HEK293 (cell line): ENCODE data around the gene RPS27.
A peak's percentile ranks its signal among the peaks of the same experiment; 100 is the strongest.

Experiments used
- AEBP2 ChIP-seq: fragments of 450-650 bp; formaldehyde crosslinking; IDR thresholded peaks from 2 replicates; pipeline ENCODE4 v1.5.1; 2016; ENCODE audit warnings: missing biosample characterization, missing genetic modification characterization, borderline replicate concordance
- GFI1B ChIP-seq: fragments of 450-650 bp; formaldehyde crosslinking; IDR thresholded peaks from 2 replicates; pipeline ENCODE4 v1.5.1; 2016; ENCODE audit warnings: missing biosample characterization, missing genetic modification characterization
- PBX3 ChIP-seq: sonication (generic); formaldehyde crosslinking; IDR thresholded peaks from 2 replicates; pipeline ENCODE4 v1.8.1; 2022; ENCODE audit warnings: mild to moderate bottlenecking, moderate library complexity, missing genetic modification reagents
- ZFP37 ChIP-seq: fragments of 450-650 bp; formaldehyde crosslinking; IDR thresholded peaks from 2 replicates; pipeline ENCODE4 v1.5.1; 2016; ENCODE audit warnings: missing biosample characterization, missing genetic modification characterization
- ZNF121 ChIP-seq: fragments of 450-650 bp; formaldehyde crosslinking; IDR thresholded peaks from 2 replicates; pipeline ENCODE4 v1.5.1; 2016; ENCODE audit warnings: missing biosample characterization, missing genetic modification characterization
- ZNF155 ChIP-seq: fragments of 450-650 bp; formaldehyde crosslinking; IDR thresholded peaks from 2 replicates; pipeline ENCODE4 v1.5.1; 2016; ENCODE audit warnings: missing biosample characterization, missing genetic modification characterization
- ZNF19 ChIP-seq: fragments of 450-650 bp; formaldehyde crosslinking; IDR thresholded peaks from 2 replicates; pipeline ENCODE4; 2016; ENCODE audit warnings: missing biosample characterization, missing genetic modification characterization, low read depth
- ZNF274 ChIP-seq, 2 experiments: fragments of 200-500 bp in 1 of 2; fragments of 450-650 bp in 1 of 2; sonication (Bioruptor generic) in 1 of 2; formaldehyde crosslinking in 1 of 2; IDR thresholded peaks; 2 replicates each; pipeline versions ENCODE4 v1.5.1 to v1.6.1; 2014 to 2016; ENCODE audit warnings: borderline replicate concordance in 1 of 2, inconsistent platforms in 1 of 2, low read length in 1 of 2, missing biosample characterization in 1 of 2, missing genetic modification characterization in 1 of 2
- ZNF530 ChIP-seq: fragments of 450-650 bp; formaldehyde crosslinking; IDR thresholded peaks from 2 replicates; pipeline ENCODE4 v1.5.1; 2016; ENCODE audit warnings: low read depth, missing biosample characterization, missing genetic modification characterization
- ZNF777 ChIP-seq: fragments of 450-650 bp; formaldehyde crosslinking; IDR thresholded peaks from 2 replicates; pipeline ENCODE4 v1.5.1; 2017; ENCODE audit warnings: missing biosample characterization, missing genetic modification characterization, borderline replicate concordance
- ZXDB ChIP-seq: fragments of 450-650 bp; formaldehyde crosslinking; IDR thresholded peaks from 2 replicates; pipeline ENCODE4 v1.5.1; 2016; ENCODE audit warnings: missing biosample characterization, missing genetic modification characterization
- TF ChIP-seq, protein P1 (sequence below): fragments of 450-650 bp; formaldehyde crosslinking; IDR thresholded peaks from 2 replicates; pipeline ENCODE4 v1.5.1; 2016; ENCODE audit warnings: missing biosample characterization, missing genetic modification characterization
- TF ChIP-seq, protein P2 (sequence below): fragments of 450-650 bp; formaldehyde crosslinking; IDR thresholded peaks from 2 replicates; pipeline ENCODE4 v1.5.1; 2016; ENCODE audit warnings: missing biosample characterization, missing genetic modification characterization
- TF ChIP-seq, protein P3 (sequence below): fragments of 450-650 bp; formaldehyde crosslinking; conservative IDR thresholded peaks from 2 replicates; pipeline ENCODE4 v1.5.1; 2016; ENCODE audit warnings: low read depth, missing biosample characterization, missing genetic modification characterization

GRCh38 chr1:153962088-153963029 lies 28.2 kb upstream of the RPS27 start:
- TF ChIP-seq, protein P1, sequence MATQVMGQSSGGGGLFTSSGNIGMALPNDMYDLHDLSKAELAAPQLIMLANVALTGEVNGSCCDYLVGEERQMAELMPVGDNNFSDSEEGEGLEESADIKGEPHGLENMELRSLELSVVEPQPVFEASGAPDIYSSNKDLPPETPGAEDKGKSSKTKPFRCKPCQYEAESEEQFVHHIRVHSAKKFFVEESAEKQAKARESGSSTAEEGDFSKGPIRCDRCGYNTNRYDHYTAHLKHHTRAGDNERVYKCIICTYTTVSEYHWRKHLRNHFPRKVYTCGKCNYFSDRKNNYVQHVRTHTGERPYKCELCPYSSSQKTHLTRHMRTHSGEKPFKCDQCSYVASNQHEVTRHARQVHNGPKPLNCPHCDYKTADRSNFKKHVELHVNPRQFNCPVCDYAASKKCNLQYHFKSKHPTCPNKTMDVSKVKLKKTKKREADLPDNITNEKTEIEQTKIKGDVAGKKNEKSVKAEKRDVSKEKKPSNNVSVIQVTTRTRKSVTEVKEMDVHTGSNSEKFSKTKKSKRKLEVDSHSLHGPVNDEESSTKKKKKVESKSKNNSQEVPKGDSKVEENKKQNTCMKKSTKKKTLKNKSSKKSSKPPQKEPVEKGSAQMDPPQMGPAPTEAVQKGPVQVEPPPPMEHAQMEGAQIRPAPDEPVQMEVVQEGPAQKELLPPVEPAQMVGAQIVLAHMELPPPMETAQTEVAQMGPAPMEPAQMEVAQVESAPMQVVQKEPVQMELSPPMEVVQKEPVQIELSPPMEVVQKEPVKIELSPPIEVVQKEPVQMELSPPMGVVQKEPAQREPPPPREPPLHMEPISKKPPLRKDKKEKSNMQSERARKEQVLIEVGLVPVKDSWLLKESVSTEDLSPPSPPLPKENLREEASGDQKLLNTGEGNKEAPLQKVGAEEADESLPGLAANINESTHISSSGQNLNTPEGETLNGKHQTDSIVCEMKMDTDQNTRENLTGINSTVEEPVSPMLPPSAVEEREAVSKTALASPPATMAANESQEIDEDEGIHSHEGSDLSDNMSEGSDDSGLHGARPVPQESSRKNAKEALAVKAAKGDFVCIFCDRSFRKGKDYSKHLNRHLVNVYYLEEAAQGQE, result no peak
- TF ChIP-seq GFI1B (tag by site-specific recombination), result no peak
- TF ChIP-seq, protein P2, sequence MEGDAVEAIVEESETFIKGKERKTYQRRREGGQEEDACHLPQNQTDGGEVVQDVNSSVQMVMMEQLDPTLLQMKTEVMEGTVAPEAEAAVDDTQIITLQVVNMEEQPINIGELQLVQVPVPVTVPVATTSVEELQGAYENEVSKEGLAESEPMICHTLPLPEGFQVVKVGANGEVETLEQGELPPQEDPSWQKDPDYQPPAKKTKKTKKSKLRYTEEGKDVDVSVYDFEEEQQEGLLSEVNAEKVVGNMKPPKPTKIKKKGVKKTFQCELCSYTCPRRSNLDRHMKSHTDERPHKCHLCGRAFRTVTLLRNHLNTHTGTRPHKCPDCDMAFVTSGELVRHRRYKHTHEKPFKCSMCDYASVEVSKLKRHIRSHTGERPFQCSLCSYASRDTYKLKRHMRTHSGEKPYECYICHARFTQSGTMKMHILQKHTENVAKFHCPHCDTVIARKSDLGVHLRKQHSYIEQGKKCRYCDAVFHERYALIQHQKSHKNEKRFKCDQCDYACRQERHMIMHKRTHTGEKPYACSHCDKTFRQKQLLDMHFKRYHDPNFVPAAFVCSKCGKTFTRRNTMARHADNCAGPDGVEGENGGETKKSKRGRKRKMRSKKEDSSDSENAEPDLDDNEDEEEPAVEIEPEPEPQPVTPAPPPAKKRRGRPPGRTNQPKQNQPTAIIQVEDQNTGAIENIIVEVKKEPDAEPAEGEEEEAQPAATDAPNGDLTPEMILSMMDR, result 0 out of 2 replicates have a peak, but pooled peaks have one; percentile 20
- no peak for TF ChIP-seq ZNF155 (tag by site-specific recombination)
- TF ChIP-seq ZXDB (tag by site-specific recombination), result no peak
- no peak for TF ChIP-seq PBX3 (CRISPR knock-in tag)
- TF ChIP-seq ZNF274 (IDR thresholded peaks at IDR 0.05; ENCODE audit: low read length), result no peak
- TF ChIP-seq ZNF274 (tag by site-specific recombination; IDR thresholded peaks at IDR 0.05; ENCODE audit: borderline replicate concordance), result no peak
- no peak for TF ChIP-seq ZNF530
- no peak for TF ChIP-seq ZNF777
- no peak for TF ChIP-seq ZNF19 (tag by site-specific recombination)
- TF ChIP-seq ZNF121 (tag by site-specific recombination), result no peak
- TF ChIP-seq, protein P3, sequence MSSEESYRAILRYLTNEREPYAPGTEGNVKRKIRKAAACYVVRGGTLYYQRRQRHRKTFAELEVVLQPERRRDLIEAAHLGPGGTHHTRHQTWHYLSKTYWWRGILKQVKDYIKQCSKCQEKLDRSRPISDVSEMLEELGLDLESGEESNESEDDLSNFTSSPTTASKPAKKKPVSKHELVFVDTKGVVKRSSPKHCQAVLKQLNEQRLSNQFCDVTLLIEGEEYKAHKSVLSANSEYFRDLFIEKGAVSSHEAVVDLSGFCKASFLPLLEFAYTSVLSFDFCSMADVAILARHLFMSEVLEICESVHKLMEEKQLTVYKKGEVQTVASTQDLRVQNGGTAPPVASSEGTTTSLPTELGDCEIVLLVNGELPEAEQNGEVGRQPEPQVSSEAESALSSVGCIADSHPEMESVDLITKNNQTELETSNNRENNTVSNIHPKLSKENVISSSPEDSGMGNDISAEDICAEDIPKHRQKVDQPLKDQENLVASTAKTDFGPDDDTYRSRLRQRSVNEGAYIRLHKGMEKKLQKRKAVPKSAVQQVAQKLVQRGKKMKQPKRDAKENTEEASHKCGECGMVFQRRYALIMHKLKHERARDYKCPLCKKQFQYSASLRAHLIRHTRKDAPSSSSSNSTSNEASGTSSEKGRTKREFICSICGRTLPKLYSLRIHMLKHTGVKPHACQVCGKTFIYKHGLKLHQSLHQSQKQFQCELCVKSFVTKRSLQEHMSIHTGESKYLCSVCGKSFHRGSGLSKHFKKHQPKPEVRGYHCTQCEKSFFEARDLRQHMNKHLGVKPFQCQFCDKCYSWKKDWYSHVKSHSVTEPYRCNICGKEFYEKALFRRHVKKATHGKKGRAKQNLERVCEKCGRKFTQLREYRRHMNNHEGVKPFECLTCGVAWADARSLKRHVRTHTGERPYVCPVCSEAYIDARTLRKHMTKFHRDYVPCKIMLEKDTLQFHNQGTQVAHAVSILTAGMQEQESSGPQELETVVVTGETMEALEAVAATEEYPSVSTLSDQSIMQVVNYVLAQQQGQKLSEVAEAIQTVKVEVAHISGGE, result no peak
- TF ChIP-seq AEBP2 (tag by site-specific recombination), result no peak
- TF ChIP-seq ZFP37 (tag by site-specific recombination), result no peak
